ENCODE data around the gene CACNA1D.

The CACNA1D gene

GRCh38 chr3:53646723-53647122 is 152.3 kb downstream of the CACNA1D start:
- no peak for TF ChIP-seq GATA2 (IDR thresholded peaks at IDR 0.05; ENCODE audit: low read depth, low read length)
- no peak for TF ChIP-seq GATA3 (IDR thresholded peaks at IDR 0.05; ENCODE audit: low read depth, low read length)

- no peak for TF ChIP-seq GATA3 (IDR thresholded peaks at IDR 0.05; ENCODE audit: low read depth, low read length)
Observed at GRCh38 chr3:53649816-53650215, 155.4 kb downstream of the CACNA1D start.

- TF ChIP-seq GATA3 (IDR thresholded peaks at IDR 0.05; ENCODE audit: low read depth, low read length), result no peak
- TF ChIP-seq GATA2 (IDR thresholded peaks at IDR 0.05; ENCODE audit: low read depth, low read length), result no peak
Observed at GRCh38 chr3:53650424-53650823, 156.0 kb downstream of the CACNA1D start.

- no peak for TF ChIP-seq GATA2 (IDR thresholded peaks at IDR 0.05; ENCODE audit: low read depth, low read length)
- no peak for TF ChIP-seq GATA3 (IDR thresholded peaks at IDR 0.05; ENCODE audit: low read depth, low read length)
Observed at GRCh38 chr3:53650928-53651661, 156.7 kb downstream of the CACNA1D start.

GRCh38 chr3:53651927-53652326 is 157.5 kb downstream of the CACNA1D start:
- TF ChIP-seq GATA2 (IDR thresholded peaks at IDR 0.05; ENCODE audit: low read depth, low read length) (no peak), GATA3 (IDR thresholded peaks at IDR 0.05; ENCODE audit: low read depth, low read length) (no peak)

GRCh38 chr3:53657651-53658050 is 163.2 kb downstream of the CACNA1D start:
- no peak for TF ChIP-seq GATA3 (IDR thresholded peaks at IDR 0.05; ENCODE audit: low read depth, low read length)
- no peak for TF ChIP-seq GATA2 (IDR thresholded peaks at IDR 0.05; ENCODE audit: low read depth, low read length)

GRCh38 chr3:53658613-53659193 is 164.3 kb downstream of the CACNA1D start:
- TF ChIP-seq GATA2 (IDR thresholded peaks at IDR 0.05; ENCODE audit: low read depth, low read length) (no peak), GATA3 (IDR thresholded peaks at IDR 0.05; ENCODE audit: low read depth, low read length) (no peak)

- TF ChIP-seq GATA2 (IDR thresholded peaks at IDR 0.05; ENCODE audit: low read depth, low read length) (no peak), GATA3 (IDR thresholded peaks at IDR 0.05; ENCODE audit: low read depth, low read length) (no peak)
Observed at GRCh38 chr3:53659996-53660395, 165.6 kb downstream of the CACNA1D start.

- no peak for TF ChIP-seq GATA2 (IDR thresholded peaks at IDR 0.05; ENCODE audit: low read depth, low read length)
- no peak for TF ChIP-seq GATA3 (IDR thresholded peaks at IDR 0.05; ENCODE audit: low read depth, low read length)
Observed at GRCh38 chr3:53661480-53661879, 167.1 kb downstream of the CACNA1D start.

GRCh38 chr3:53664812-53665211 is 170.4 kb downstream of the CACNA1D start:
- TF ChIP-seq GATA2 (IDR thresholded peaks at IDR 0.05; ENCODE audit: low read depth, low read length), result peak; percentile 59

- no peak for TF ChIP-seq GATA3 (IDR thresholded peaks at IDR 0.05; ENCODE audit: low read depth, low read length)
- TF ChIP-seq GATA2 (IDR thresholded peaks at IDR 0.05; ENCODE audit: low read depth, low read length), result no peak
Observed at GRCh38 chr3:53665608-53666425, 171.4 kb downstream of the CACNA1D start.

GRCh38 chr3:53668872-53669271 is 174.5 kb downstream of the CACNA1D start:
- TF ChIP-seq GATA3 (IDR thresholded peaks at IDR 0.05; ENCODE audit: low read depth, low read length) (no peak), GATA2 (IDR thresholded peaks at IDR 0.05; ENCODE audit: low read depth, low read length) (no peak)

- no peak for TF ChIP-seq GATA3 (IDR thresholded peaks at IDR 0.05; ENCODE audit: low read depth, low read length)
- TF ChIP-seq GATA2 (IDR thresholded peaks at IDR 0.05; ENCODE audit: low read depth, low read length), result no peak
Observed at GRCh38 chr3:53670721-53671120, 176.3 kb downstream of the CACNA1D start.

GRCh38 chr3:53671192-53671960 is 177.0 kb downstream of the CACNA1D start:
- peak; percentile 94 for TF ChIP-seq GATA2 (IDR thresholded peaks at IDR 0.05; ENCODE audit: low read depth, low read length)
- peak; percentile 94 for TF ChIP-seq GATA3 (IDR thresholded peaks at IDR 0.05; ENCODE audit: low read depth, low read length)

Data from SH-SY5Y (cell line).